Measurements from ENCODE around the gene ZNF669. TPM values are rescaled to one million over a fixed set of nuclear protein-coding genes. Genes with fewer than 3 reads are reported as not detected.
"Not testable (repeated sequence)": the region's sequence is repeated elsewhere in the genome, so short reads cannot be mapped to it uniquely, and the experiment has no call there.

Gene ZNF669
- 3.7 TPM for total RNA-seq
- long read RNA-seq, result 0 reads

DNA sequence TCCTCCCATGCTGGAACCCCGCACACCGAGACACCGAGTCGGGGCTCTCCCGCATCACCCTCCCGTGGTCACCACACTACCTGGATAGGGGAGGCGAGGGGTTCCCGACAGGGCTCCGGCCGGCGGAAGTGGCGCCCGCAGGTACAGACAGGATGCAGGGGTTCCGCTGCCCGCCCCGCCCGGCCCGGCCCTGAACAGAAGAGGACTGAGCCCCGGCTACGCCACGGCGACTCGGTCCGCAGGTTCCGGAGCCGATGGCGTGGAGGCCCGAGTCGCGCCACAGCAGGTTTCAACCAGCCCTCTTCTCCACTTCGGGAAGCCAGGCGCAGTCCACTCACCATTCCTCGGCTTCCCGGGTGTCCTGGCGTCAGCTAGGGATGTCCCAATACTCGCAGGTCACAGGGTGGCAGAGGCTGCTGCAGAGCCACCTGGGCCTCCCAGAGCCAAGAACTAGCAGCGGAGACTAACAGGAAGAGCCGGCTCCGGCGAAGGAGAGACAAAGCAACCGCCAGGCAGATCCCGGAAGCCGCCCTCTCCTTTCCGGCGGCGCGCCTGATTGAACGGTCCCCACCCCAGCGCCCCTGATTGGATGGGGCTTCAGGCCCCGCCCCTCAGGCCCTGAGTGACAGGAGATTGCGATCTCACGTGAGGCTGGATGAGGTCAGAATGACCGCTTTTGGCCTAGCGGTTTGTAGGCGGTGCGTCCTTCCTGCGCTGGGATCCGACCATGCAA lies at the start of gene ZNF669:
Gene ZNF669 (minus strand): TSS at position 498 of the 733 bp plus-strand sequence. CDS start 157 bp downstream, at position 341.
- DNase-seq (ENCODE audit: missing footprints) (peak; percentile 99), ATAC-seq (peak; percentile 100)
- intact Hi-C loops (cut with DNase I), result loop anchor here (1.0 to 10.0 kb wide), 3 partner anchors 26 to 343 kb away; partner anchors contain the start of genes ZNF496 and ZNF670

DNA sequence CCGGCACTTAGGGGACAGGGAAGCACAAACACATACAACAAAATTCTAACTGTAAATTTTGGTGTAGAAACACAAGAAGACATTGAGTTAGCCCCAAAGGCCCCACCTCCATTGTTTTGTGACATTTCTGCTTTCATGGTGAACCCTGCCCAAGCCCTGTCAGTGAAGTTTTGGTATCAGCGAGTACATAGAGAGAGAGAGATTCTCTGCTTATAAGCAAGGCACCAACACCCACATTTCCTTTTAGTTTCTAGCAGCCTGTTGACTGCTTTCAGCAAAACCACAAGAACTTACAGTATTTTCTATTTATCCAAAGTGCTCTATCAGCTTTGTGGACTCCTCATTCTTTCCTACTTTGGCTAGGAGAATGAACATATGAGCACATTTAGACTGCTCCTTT lies 43.6 kb upstream of the ZNF669 start:
- intact Hi-C loops (cut with DNase I), result no loop called here
- no peak for DNase-seq (ENCODE audit: missing footprints)

DNA sequence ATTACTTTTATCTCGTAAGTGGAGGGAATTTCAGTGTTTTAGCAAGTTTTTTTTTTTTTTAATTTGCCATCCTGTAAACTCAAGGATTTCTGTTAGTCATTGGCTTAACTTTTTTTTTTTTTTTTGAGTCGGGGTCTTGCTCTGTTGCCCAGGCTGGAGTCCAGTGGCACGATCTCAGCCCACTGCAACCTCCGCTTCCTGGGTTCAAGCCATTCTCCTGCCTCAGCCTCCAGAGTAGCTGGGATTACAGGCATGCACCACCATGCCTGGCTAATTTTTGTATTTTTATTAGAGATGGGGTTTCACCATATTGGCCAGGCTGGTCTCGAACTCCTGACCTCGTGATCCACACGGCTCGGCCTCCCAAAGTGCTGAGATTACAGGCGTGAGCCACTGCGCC lies 43.0 kb upstream of the ZNF669 start:
- intact Hi-C loops (cut with DNase I); DNase-seq (ENCODE audit: missing footprints); ATAC-seq: not testable (repeated sequence)

More for the DNA sequence above, 43.6 kb upstream of the ZNF669 start:
- ATAC-seq, result no peak

DNA sequence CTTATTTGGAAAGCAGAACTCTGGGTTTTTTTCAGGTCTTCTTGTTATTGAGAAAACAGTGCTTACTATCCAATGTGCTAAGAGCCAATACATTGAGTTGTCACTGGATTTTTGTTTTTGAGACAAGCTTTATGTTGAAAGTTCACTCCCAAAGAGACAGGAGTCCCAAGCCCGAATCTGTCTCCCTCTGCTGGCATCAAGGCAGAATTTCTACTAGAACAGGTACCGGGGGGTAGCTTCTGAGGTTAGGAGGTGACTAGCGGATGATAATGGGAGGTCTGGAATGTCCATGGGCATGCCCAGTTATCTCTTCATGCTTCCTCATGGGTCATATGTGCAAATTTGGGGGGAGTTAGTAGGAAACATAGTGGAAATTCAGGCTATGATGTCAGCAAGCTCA lies 42.5 kb upstream of the ZNF669 start:
- intact Hi-C loops (cut with DNase I), result no loop called here
- ATAC-seq (no peak), DNase-seq (ENCODE audit: missing footprints) (no peak)

DNA sequence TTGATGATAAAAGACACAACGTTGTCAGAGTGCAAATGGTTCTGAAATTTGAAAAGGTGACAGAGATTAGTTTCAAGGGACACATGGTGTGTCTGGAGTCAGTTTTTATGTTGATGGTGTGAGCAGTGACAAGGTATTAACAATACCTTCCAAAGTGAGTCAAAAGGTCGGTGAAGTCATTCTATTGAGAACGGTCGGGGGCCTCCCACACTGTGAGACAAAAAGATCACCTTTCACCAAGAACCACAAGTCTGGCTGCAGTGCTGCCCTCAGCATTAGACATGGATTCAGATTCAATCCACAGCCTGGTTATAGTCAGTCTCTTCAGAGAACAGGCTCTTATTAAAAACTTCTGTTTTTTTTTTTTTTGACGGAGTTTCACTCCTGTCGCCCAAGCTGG lies 41.1 kb upstream of the ZNF669 start:
- intact Hi-C loops (cut with DNase I), result no loop called here
- no peak for ATAC-seq
- no peak for DNase-seq (ENCODE audit: missing footprints)

DNA sequence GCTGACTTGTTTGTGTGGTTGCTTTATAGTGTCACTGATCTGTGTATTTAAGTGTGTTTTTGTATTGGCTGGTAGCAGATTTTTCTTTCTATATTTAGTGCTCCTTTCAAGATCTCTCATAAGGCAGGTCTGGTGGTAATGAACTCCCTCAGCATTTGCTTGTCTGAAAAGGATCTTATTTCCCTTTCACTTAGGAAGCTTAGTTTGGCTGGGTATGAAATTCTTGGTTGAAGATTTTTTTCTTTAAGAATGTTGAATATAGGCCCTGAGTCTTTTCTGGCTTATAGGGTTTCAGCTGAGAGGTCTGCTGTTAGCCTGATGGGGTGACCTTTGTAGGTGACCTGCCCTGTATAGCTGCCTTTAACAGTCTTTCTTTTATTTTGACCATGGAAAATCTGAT lies 35.4 kb upstream of the ZNF669 start:
- intact Hi-C loops (cut with DNase I); DNase-seq (ENCODE audit: missing footprints); ATAC-seq: not testable (repeated sequence)

DNA sequence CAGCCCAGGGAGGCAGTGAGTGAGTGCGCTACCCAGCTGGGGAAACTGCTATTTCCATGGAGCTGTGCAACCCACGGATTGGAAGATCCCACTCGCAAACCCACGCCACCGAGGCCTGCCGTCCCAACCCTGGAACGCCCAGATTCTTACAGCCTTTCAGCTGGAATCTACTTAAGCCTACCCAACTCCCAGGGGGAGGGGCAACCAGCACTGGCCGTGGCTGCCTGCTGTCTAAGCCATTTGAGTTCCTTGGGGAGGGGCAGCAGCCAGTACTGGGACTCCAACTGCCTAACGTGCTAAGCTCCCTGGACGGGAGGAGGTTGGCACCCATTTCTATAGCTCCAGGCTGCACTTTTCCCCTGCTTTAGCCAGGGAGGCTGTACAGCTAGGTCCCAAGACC lies 27.1 kb upstream of the ZNF669 start:
- DNase-seq (ENCODE audit: missing footprints), result no peak
- no peak for ATAC-seq
- intact Hi-C loops (cut with DNase I), result no loop called here

DNA sequence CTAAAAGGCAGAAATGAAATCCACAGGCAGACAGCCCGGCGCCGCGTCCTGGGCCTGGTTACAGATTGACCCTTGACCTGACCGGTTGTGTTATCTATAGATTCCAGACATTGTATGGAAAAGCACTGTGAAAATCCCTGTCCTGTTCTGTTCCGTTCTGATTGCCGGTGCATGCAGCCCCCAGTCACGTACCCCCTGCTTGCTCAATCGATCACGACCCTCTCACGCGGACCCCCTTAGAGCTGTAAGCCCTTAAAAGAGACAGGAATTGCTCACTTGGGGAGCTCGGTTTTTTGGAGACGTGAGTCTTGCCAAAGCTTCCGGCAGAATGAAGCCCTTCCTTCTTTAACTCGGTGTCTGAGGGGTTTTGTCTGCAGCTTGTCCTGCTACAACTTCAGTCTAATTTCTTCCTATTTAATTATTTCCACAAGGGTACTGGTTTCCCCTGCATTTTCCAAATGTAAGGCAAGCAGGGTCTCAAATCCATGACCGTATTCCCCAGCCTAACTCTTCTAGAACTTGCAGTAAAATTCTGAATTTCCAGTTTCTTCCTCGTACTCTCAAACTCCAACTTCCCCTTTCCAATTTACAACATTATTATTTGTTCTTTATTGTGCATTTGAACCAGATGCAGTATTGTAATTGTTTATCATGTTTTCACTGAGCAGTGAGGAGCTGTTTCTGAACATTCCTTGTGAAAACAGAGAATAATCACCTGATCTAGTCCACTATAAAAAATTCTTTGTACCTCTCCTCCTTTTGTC lies 23.5 kb upstream of the ZNF669 start:
- intact Hi-C loops (cut with DNase I), result loop anchor here (5.0 kb wide), 1 partner anchor 40 kb away; no protein-coding TSS in a partner anchor
- not testable (repeated sequence) for ATAC-seq
- DNase-seq (ENCODE audit: missing footprints), result peak; percentile 58

DNA sequence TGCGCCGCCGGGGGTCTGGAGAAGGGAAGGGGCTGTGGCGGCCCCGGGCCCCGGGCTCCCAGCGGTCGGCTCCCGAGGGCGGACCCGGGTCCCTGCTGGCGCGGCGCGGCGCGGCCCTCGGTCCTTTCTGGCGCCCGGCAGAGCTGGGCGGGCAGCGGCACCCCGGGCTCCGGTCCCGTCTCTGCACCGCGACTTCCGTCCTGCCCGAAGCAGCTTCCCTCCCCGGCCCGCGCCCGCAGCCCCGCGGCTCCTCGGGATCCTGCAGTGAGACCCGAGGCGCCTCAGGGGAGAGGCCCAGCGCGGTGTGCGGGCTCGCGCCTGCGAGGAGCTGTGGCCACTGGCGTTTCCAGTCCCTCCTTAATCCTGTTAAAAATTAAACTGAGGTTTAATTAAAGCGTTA lies 22.4 kb upstream of the ZNF669 start:
- not testable (repeated sequence) for DNase-seq (ENCODE audit: missing footprints)
- intact Hi-C loops (cut with DNase I), result loop anchor here (5.0 kb wide), 1 partner anchor 41 kb away; no protein-coding TSS in a partner anchor
- peak; percentile 82 for ATAC-seq

DNA sequence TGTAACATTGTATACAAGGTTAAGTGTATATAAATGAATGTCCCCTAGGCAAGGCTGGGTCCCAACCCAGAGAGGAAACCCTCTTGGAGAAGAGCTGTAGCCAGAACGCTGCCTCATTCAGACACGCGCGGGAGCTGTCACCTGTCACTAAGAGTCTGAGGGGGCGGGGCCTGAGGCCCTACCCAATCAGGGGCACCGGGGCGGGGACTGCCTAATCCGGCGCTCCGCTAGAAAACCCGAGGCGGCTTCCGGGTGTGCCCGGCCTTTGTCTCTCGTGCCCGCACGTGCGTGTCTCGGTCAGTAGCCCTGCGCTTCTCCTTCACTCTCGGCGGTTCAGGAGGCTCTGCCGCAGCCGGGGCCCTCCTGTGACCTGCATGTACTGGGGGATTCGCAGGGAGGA lies 22.0 kb upstream of the ZNF669 start:
- not testable (repeated sequence) for DNase-seq (ENCODE audit: missing footprints)
- ATAC-seq, result peak; percentile 100
- intact Hi-C loops (cut with DNase I), result loop anchor here (5.0 kb wide), 1 partner anchor 41 kb away; no protein-coding TSS in a partner anchor

DNA sequence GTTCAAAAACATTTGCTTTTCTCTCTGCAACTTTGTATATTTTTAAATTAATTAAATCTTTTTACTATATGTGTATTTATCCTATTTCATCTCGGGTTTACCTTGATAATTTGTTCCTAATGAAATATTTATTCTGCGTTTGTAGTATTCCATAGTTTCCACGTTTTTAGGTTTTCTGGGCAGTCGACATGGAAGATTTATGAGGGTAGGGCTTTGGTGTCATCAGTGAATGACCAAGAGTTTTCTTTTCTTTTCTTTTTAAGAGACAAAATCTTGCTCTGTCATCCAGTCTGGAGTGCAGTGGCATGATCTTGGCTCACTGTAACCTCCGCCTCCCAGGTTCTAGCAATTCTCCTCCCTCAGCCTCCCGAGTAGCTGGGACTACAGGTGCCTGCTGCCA lies 17.2 kb upstream of the ZNF669 start:
- intact Hi-C loops (cut with DNase I), result no loop called here
- no peak for DNase-seq (ENCODE audit: missing footprints)
- no peak for ATAC-seq

DNA sequence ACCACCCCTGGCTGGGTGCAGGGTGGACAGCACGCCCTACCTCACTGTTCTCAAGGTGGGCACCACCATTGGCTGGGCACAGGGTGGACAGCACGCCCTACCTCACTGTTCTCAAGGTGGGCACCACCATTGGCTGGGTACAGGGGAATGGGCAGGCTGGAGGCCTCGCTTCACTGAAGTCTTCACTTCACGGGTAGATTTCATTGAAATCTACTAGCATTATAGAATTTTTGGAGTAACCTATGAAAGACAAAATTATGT lies 16.2 kb upstream of the ZNF669 start:
- intact Hi-C loops (cut with DNase I); DNase-seq (ENCODE audit: missing footprints); ATAC-seq: not testable (repeated sequence)

DNA sequence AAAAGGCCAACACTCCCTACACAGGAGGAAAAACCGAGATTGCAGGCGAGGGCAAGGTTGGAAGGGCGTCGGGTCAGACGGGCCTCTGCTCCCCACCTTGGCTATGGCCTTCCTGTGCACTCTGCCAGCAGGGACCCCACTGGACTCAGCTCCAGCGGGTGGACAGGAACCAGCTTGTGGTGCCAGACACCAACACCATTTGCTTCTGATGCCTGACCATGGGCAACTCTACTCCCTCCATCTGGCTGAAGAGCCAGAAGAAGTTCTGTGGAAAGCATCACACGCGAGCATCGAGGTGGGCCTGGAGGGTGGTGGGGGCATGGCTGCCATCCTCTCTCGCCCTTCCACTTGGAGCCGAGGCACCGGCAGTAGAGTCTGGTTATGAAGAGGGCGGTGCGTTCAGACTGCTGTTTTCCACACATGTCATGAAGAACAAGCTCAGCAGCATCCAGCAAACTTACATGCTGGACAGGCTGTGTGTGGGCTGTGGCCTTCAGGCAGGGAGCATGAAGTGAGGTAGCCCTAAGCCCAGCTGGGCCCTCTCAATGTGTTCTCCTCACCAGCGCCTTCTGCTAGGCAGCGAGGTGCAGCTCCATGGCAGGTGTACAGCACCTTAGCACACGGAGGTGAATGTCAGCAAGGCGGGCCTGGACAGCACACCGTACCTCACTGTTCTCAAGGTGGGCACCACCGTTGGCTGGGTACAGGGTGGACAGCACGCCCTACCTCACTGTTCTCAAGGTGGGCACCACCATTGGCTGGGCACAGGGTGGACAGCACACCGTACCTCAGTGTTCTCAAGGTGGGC lies 15.6 kb upstream of the ZNF669 start:
- peak; percentile 45 for DNase-seq (ENCODE audit: missing footprints)
- peak; percentile 10 for ATAC-seq
- intact Hi-C loops (cut with DNase I), result no loop called here

DNA sequence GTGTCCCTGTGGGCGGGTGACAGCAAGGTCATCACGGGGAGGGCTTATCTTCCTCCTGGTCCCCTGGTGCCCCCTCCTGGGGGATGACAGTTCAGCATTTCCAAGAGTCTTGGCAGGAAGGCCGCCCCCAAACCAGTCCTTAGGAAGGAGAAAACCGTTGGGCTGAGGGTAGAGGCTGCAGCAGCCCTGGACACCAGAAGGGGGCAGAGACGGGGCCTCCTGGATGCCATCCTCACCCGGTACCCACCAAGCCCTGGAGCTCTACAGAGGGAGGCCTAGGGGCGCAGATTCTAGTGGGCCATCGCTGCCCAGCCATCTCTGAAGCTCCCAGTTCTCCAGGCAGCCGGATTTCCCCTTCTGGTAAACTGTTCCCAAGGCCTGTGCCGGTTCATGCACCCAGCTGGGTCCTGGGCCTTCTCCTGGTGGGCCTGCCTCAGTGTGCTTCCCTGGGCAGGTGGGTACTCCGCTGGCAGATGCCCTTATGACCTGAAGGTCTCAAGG lies 14.8 kb upstream of the ZNF669 start:
- intact Hi-C loops (cut with DNase I), result no loop called here
- ATAC-seq, result no peak
- DNase-seq (ENCODE audit: missing footprints), result no peak

DNA sequence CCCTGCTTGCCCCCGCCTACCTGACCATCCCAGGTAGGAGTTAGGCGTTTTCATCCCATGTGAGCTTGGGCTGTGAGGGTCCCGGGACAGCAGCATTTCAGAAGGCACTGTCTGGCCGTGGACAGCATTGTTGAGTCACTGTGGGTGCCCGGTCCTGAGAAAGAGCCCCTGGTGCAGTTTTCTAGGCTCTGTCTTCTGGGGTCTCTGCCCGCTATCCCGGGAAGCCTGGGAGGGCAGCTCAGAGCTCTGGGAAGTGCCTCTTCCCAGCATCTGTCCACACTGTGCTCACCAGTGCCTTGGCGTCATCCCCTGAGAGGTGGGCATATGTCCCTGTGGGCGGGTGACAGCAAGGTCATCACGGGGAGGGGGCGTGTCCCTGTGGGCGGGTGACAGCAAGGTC lies 11.4 kb upstream of the ZNF669 start:
- intact Hi-C loops (cut with DNase I), result no loop called here
- ATAC-seq (no peak), DNase-seq (ENCODE audit: missing footprints) (no peak)

DNA sequence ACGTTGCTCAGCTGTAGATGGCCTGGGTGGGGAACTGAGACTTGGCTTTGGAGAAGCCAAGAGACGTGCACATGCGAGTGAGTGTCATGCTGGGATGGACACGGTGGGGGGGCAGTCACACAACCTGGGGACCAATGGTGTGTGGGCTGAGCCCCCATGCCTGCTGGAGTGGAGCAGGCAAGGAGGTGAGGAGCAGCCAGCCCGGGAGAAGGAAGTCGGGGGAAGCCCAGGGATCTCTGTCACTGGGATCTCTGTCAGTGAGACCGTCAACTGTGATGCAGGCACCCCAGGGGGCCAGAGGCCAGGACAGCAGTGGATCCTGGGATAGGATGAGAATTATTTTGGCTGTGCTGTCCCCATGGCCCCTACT lies 11.0 kb upstream of the ZNF669 start:
- intact Hi-C loops (cut with DNase I), result no loop called here

DNA sequence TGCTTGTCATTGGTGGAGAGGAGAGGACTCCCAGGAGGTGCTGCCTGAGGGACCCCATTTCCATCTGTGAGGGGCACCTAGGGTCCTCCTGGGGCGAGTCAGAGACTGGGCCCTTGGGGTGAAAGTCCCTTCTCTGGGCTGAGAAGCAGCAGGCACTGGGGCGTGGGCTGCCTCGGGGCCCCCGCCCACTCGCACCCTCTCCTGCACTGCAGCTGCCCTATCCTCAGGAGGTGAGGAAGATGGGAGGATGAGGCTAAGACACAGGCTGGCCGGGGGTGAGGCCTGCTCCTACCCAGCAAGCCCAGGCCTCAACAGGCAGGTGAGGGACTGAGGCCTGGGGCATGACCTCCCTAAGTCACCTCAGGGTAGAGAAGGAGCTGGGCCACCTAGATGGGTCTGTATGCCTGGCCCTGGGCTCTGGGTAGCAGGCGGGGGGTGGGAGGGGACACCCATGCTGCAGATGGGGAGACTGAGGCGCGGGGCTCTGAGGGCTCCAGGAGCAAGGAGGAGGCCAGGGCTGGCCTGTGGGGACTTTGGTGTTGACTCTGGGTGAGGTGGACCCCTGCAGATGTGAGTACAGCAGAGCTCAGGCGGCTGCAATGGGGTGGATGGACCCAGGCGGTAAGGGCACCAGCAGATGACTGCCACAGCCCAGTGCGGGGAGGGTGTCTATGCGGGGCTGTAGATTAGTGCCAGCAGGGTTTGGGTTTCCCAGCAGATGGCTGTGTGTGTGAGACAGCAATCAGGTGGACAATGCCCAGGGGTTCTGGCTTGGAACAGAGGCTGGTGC lies 10.4 kb upstream of the ZNF669 start:
- DNase-seq (ENCODE audit: missing footprints) (no peak), ATAC-seq (no peak)
- intact Hi-C loops (cut with DNase I), result no loop called here

More for the DNA sequence above, 11.0 kb upstream of the ZNF669 start:
- no peak for ATAC-seq
- DNase-seq (ENCODE audit: missing footprints), result no peak

DNA sequence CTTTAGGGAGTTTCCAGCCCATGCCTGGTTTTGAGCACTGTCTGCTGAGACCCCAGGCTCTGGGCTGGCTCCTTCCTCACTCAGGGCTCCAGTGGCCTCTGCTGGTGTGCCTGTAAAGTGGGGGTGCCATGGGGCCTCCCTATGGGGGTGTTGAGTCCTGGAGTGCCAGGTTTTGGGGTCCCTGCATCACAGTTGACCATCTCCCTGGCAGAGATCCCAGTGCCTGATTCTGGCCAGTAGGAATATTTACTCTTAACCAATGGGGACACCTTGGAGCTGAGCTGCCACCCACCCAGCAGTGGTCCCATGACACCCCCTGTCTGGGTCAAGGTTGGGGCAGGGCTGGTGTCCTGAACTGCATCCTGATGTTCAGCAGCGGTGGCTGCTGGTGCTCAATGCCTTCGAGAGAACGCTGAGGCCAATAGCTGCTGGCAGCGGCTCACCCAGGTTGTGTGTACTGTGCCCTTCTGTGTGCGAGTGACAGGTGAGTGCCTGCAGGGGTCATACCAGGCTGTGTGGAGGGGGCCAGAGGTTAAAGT lies 9.6 kb upstream of the ZNF669 start:
- no peak for ATAC-seq
- intact Hi-C loops (cut with DNase I), result no loop called here
- no peak for DNase-seq (ENCODE audit: missing footprints)
